ENCODE measurements around the gene RACGAP1.

- TF ChIP-seq POLR2A (IDR thresholded peaks at IDR 0.05; ENCODE audit: control extremely low read depth in 1 of 2, low read depth in 2 of 2, low read length in 2 of 2): no peak
- TF ChIP-seq EZH2 (IDR thresholded peaks at IDR 0.05; ENCODE audit: low read depth, low read length, severe bottlenecking): no peak
- TF ChIP-seq, protein P1, sequence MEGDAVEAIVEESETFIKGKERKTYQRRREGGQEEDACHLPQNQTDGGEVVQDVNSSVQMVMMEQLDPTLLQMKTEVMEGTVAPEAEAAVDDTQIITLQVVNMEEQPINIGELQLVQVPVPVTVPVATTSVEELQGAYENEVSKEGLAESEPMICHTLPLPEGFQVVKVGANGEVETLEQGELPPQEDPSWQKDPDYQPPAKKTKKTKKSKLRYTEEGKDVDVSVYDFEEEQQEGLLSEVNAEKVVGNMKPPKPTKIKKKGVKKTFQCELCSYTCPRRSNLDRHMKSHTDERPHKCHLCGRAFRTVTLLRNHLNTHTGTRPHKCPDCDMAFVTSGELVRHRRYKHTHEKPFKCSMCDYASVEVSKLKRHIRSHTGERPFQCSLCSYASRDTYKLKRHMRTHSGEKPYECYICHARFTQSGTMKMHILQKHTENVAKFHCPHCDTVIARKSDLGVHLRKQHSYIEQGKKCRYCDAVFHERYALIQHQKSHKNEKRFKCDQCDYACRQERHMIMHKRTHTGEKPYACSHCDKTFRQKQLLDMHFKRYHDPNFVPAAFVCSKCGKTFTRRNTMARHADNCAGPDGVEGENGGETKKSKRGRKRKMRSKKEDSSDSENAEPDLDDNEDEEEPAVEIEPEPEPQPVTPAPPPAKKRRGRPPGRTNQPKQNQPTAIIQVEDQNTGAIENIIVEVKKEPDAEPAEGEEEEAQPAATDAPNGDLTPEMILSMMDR (IDR thresholded peaks at IDR 0.05; ENCODE audit: control extremely low read depth in 1 of 3, insufficient read depth in 1 of 3, low read depth in 1 of 3, low read length in 3 of 3): no peak
- TF ChIP-seq, protein P2, sequence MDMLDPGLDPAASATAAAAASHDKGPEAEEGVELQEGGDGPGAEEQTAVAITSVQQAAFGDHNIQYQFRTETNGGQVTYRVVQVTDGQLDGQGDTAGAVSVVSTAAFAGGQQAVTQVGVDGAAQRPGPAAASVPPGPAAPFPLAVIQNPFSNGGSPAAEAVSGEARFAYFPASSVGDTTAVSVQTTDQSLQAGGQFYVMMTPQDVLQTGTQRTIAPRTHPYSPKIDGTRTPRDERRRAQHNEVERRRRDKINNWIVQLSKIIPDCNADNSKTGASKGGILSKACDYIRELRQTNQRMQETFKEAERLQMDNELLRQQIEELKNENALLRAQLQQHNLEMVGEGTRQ (IDR thresholded peaks at IDR 0.05; ENCODE audit: low read length): no peak
- TF ChIP-seq YY1 (IDR thresholded peaks at IDR 0.05; ENCODE audit: low read depth, low read length): no peak
- TF ChIP-seq SP4 (IDR thresholded peaks at IDR 0.05; ENCODE audit: low read length): no peak
- no peak for TF ChIP-seq EP300 (IDR thresholded peaks at IDR 0.05; ENCODE audit: borderline replicate concordance in 1 of 2, low read depth in 2 of 2, low read length in 2 of 2)
Measured at GRCh38 chr12:49955899-49956662, 69.2 kb downstream of the RACGAP1 start.
